Suprapubic skin (tissue), 4 donors: ENCODE measurements around the gene KLHDC4. TPM values are rescaled to one million over a fixed set of nuclear protein-coding genes. Genes with fewer than 3 reads are reported as not detected.

ENCODE experiments used
- DNase-seq, 2 donors: peaks; one replicate each; pipeline ENCODE4 v3.0.0-alpha.2; 2019; ENCODE audit warnings: low spot score in 2 of 2
- H3K27ac ChIP-seq: fragments of 200-600 bp; sonication (generic); one replicate; pipeline ENCODE4 v1.5.1; 2019
- H3K27me3 ChIP-seq: fragments of 200-600 bp; sonication (generic); one replicate; pipeline ENCODE4 v1.5.1; 2019
- H3K36me3 ChIP-seq: fragments of 200-600 bp; sonication (generic); one replicate; pipeline ENCODE4 v1.5.1; 2019
- H3K4me1 ChIP-seq: fragments of 200-600 bp; sonication (generic); one replicate; pipeline ENCODE4 v1.5.1; 2019
- H3K4me3 ChIP-seq: fragments of 200-600 bp; sonication (generic); one replicate; pipeline ENCODE4 v1.5.1; 2019; ENCODE audit warnings: mild to moderate bottlenecking
- H3K9me3 ChIP-seq: fragments of 200-600 bp; sonication (generic); one replicate; pipeline ENCODE4 v1.5.1; 2019
- EP300 ChIP-seq: sonication (generic); formaldehyde crosslinking; IDR thresholded peaks from one replicate; pipeline ENCODE4 v1.6.1; 2017; ENCODE audit warnings: antibody characterized with exemption
- POLR2A ChIP-seq, 2 donors: fragments of 450-650 bp; IDR thresholded peaks; one replicate each; pipeline ENCODE4 v1.6.1; 2017; ENCODE audit warnings: antibody characterized with exemption in 2 of 2, mild to moderate bottlenecking in 2 of 2, moderate library complexity in 2 of 2
- POLR2AphosphoS5 ChIP-seq, 3 donors: sonication (generic); formaldehyde crosslinking; IDR thresholded peaks; one replicate each; pipeline ENCODE4 v1.6.1; 2017; ENCODE audit warnings: antibody characterized with exemption in 3 of 3
- WGBS: methylation state at CpG from one replicate; pipeline ENCODE4 v1.1.5; 2018; 5-methylcytosine and 5-hydroxymethylcytosine counted together
- total RNA-seq, 4 donors: library from RNA; depleted of rRNA; stranded (reverse); fragments of >200 nt; gene quantifications; one replicate each; pipeline ENCODE4 v1.1.0, GENCODE V29; 2016
- TF ChIP-seq, protein P1 (sequence below), 2 donors: fragments of 200-600 bp in 1 of 2; fragments of 450-650 bp in 1 of 2; sonication (generic) in 1 of 2; IDR thresholded peaks; one replicate each; pipeline ENCODE4 v1.5.1; 2016 to 2019; ENCODE audit warnings: antibody characterized with exemption in 2 of 2, mild to moderate bottlenecking in 1 of 2, moderate library complexity in 1 of 2

KLHDC4 gene
- total RNA-seq, 4 donors from 2014 or later, result 26.6 to 104 (median 30.1) TPM

DNA sequence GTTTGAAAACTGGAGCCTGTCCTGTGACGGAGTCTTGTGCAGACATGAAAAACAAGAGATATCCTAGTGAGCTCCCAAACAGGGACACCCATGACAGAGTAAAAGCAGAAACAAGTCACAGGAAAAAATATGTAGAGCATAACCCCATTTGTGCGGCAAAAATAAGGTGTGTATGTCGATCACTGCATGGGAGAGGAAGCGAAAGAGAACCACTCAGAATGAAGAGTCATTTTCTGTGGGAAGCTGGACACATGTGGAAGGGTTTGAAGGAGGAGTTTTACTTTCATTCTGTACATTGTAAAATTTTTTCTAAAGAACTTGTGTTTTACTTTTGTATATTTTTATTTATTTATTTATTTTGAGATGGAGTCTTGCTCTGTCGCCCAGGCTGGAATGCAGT, 91.4 kb downstream of the KLHDC4 start:
- no peak overlapping the region for H3K4me3 ChIP-seq
- TF ChIP-seq POLR2A (IDR thresholded peaks at IDR 0.05) (no peak), EP300 (no peak), POLR2AphosphoS5 (IDR thresholded peaks at IDR 0.05) (no peak)
- TF ChIP-seq, protein P1, sequence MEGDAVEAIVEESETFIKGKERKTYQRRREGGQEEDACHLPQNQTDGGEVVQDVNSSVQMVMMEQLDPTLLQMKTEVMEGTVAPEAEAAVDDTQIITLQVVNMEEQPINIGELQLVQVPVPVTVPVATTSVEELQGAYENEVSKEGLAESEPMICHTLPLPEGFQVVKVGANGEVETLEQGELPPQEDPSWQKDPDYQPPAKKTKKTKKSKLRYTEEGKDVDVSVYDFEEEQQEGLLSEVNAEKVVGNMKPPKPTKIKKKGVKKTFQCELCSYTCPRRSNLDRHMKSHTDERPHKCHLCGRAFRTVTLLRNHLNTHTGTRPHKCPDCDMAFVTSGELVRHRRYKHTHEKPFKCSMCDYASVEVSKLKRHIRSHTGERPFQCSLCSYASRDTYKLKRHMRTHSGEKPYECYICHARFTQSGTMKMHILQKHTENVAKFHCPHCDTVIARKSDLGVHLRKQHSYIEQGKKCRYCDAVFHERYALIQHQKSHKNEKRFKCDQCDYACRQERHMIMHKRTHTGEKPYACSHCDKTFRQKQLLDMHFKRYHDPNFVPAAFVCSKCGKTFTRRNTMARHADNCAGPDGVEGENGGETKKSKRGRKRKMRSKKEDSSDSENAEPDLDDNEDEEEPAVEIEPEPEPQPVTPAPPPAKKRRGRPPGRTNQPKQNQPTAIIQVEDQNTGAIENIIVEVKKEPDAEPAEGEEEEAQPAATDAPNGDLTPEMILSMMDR (IDR thresholded peaks at IDR 0.05), result no peak
- DNase-seq, result no peak
- H3K9me3 ChIP-seq, result no peaks in the 10 kb centered on the region
- peaks cover 3% of the 10 kb centered on the region for H3K4me1 ChIP-seq
- peaks cover 4% of the 10 kb centered on the region for H3K27me3 ChIP-seq
- no peak overlapping the region for H3K27ac ChIP-seq
- no peaks in the 10 kb centered on the region for H3K36me3 ChIP-seq
- 78% methylated on average over 5 of the region's 5 CpGs for WGBS

DNA sequence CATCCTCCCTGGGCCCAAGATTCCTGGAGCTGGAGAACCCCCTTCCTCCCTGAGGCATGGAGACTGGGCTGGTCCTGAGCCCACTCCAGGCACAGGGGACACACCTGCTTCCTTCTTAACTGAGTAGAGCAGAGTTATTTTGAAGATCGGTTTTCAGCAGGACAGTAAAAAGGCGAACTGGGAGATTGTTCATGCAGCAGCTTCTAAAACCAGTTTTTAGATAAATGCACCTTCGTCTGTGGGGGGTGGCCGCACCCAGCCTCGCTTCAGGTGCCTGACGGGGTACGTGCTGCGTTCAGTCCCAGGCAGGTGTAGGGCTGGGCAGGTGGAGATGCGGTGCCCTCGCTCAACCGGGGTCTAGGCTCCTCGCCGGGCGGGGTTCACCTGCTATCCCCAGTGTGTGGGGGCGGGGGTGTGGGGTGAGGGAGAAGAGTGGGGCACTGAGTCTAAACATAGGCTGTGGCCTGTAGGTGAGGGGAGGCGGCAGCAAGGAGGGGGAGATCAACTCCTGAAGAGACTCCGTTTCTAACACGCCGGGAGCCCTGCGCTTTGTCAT, 94.0 kb downstream of the KLHDC4 start:
- H3K36me3 ChIP-seq, result no peaks in the 10 kb centered on the region
- DNase-seq, result peak in 1 of 2 donors; percentile 40
- no peaks in the 10 kb centered on the region for H3K4me1 ChIP-seq
- peaks cover 4% of the 10 kb centered on the region for H3K27me3 ChIP-seq
- 85% methylated on average over 8 of the region's 20 CpGs for WGBS
- H3K9me3 ChIP-seq, result no peaks in the 10 kb centered on the region
- H3K27ac ChIP-seq, result no peak overlapping the region
- TF ChIP-seq EP300, result no peak
- no peak for TF ChIP-seq POLR2AphosphoS5 (IDR thresholded peaks at IDR 0.05)
- no peak for TF ChIP-seq POLR2A (IDR thresholded peaks at IDR 0.05)
- H3K4me3 ChIP-seq, result no peak overlapping the region

DNA sequence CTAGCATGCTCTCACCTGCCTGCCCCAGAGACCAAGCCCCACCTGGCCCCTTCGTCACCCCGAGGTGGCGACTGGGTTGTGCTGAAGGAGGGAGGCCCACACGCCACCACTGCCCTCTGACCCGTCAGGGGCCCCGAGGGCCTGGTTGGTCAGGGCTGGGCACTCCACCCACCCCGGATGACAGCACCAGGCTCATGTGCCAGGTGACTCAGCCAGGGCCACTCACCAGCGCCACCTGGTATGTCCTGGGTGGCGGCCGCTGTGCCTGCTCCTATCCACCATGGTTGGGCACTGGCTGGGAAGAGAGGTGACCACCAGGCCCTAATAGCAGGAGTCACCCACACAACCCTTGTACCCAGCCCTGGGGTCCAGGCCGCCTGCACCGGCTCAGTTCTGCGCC, 94.6 kb downstream of the KLHDC4 start:
- TF ChIP-seq POLR2A (IDR thresholded peaks at IDR 0.05) (no peak), POLR2AphosphoS5 (IDR thresholded peaks at IDR 0.05) (no peak), EP300 (no peak)
- TF ChIP-seq, protein P1 (IDR thresholded peaks at IDR 0.05), result no peak
- peaks cover 4% of the 10 kb centered on the region for H3K27me3 ChIP-seq
- WGBS, result 60% methylated on average over 1 of the region's 13 CpGs

DNA sequence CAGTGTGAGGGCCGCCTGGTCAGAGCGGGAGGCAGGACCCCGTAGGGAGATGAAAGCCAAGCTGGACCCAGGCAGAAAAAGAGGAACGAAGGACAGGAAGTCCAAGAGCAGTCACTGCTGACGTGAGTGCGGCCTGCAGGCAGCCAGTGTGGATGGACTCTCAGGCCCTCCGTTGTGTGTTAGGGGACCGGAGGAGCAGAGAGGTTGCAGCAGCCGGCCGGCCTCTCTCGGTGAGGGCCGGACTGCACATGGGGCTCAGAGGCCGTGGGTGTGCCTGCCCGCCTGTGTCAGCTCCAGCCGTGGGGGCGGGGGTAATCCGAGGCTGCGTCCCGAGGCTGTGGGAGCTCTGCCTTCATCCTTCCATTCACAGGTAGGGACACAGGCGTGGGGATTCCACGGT, 96.1 kb downstream of the KLHDC4 start:
- Histone ChIP-seq H3K27me3 (peaks cover 12% of the 10 kb centered on the region), H3K27ac (no peak overlapping the region), H3K9me3 (no peaks in the 10 kb centered on the region), H3K4me3 (no peak overlapping the region), H3K36me3 (no peaks in the 10 kb centered on the region), H3K4me1 (no peaks in the 10 kb centered on the region)
- TF ChIP-seq POLR2A (IDR thresholded peaks at IDR 0.05) (no peak), EP300 (no peak)
- no peak for DNase-seq
- 70% methylated on average over 21 of the region's 21 CpGs for WGBS

More for the DNA sequence above, 94.6 kb downstream of the KLHDC4 start:
- H3K27ac ChIP-seq, result no peak overlapping the region
- H3K36me3 ChIP-seq, result no peaks in the 10 kb centered on the region
- no peak overlapping the region for H3K4me3 ChIP-seq
- H3K4me1 ChIP-seq, result no peaks in the 10 kb centered on the region
- no peaks in the 10 kb centered on the region for H3K9me3 ChIP-seq
- DNase-seq, result no peak

DNA sequence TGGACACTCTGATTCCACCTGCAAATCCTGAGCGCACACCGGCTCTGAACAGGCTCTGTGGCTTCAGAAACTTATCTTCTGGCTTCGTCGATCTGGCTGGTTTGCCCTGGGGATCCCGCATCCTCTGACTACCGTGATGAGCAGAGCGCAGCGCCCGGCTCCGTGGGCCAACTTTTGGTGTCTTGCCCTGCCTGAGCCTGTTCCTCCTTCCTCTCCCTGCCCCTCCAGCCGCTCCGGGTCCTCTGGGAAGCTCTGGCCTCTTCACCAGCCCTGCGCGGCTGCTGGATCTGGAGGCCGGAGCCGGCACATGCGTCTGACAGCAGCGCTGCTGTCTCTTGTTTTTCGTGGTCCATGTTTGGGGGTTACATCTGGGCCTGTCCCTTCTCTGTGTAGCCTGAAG, 97.8 kb downstream of the KLHDC4 start:
- H3K4me3 ChIP-seq, result no peak overlapping the region
- no peak overlapping the region for H3K27ac ChIP-seq
- no peaks in the 10 kb centered on the region for H3K4me1 ChIP-seq
- H3K36me3 ChIP-seq, result no peaks in the 10 kb centered on the region
- DNase-seq, result no peak
- peaks cover 20% of the 10 kb centered on the region for H3K27me3 ChIP-seq
- WGBS, result 84% methylated on average over 19 of the region's 19 CpGs
- TF ChIP-seq POLR2AphosphoS5 (IDR thresholded peaks at IDR 0.05), result no peak
- no peak for TF ChIP-seq EP300
- no peak for TF ChIP-seq POLR2A (IDR thresholded peaks at IDR 0.05)
- TF ChIP-seq, protein P1 (IDR thresholded peaks at IDR 0.05), result no peak
- no peaks in the 10 kb centered on the region for H3K9me3 ChIP-seq

DNA sequence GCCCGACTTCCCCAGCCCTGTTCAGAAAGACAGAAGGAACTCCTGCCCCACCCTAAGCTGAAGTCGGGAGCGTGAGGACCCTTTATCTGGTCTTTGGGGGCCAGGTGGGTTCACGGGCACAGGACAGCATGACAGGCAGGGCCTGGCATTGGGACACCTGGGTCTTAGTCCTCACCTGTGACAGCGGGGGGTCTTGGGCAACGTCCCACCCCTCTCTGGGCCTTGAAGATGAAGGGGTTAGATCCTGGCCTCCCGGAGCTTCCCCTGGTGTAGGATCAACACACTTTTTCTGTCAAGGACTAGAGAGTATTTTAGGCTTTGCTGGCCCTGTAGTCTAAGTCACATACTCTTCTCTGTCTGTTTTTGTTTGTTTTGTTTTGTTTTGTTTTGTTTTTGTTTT, 98.3 kb downstream of the KLHDC4 start:
- Histone ChIP-seq H3K4me1 (no peaks in the 10 kb centered on the region), H3K36me3 (no peaks in the 10 kb centered on the region), H3K4me3 (no peak overlapping the region), H3K27ac (no peak overlapping the region), H3K9me3 (no peaks in the 10 kb centered on the region), H3K27me3 (peaks cover 25% of the 10 kb centered on the region)
- 76% methylated on average over 3 of the region's 7 CpGs for WGBS
- no peak for DNase-seq
- TF ChIP-seq EP300 (no peak), POLR2A (IDR thresholded peaks at IDR 0.05) (no peak), POLR2AphosphoS5 (IDR thresholded peaks at IDR 0.05) (no peak)
- TF ChIP-seq, protein P1 (IDR thresholded peaks at IDR 0.05), result no peak
